IMR-90 (cell line): Measurements from ENCODE around the gene MEF2C. TPM values are rescaled to one million over a fixed set of nuclear protein-coding genes. Genes with fewer than 3 reads are reported as not detected.

ENCODE experiments used
- ATAC-seq: fragments of 200-7000 bp; cut with Tn5 transposase; 2 replicates; pipeline ENCODE4 v1.9.1; 2020; ENCODE audit warnings: low read depth, mild to moderate bottlenecking, moderate library complexity
- BruUV-seq: library from RNA; stranded (reverse); fragments of 400-500 nt; replicated peaks from 2 replicates; lab custom pipeline; 2021; lab: Mats Ljungman, UMichigan
- CTCF ChIA-PET: fragments of 300-600 bp; formaldehyde crosslinking; extraction: SDS; loops from one replicate; lab custom pipeline; 2021; ENCODE audit warnings: antibody characterized with exemption; lab: Yijun Ruan, JAX
- POLR2A ChIA-PET: fragments of 300-600 bp; sonication (Branson Sonifier 250); formaldehyde crosslinking; loops from one replicate; lab custom pipeline; 2022; ENCODE audit warnings: antibody characterized with exemption; ENCODE audit not compliant: unreplicated experiment; lab: Charles Lee
- DNase-seq: peaks from one replicate; pipeline ENCODE4 v3.0.0; 2013
- H2AFZ ChIP-seq: replicated peaks from 2 replicates; pipeline ENCODE3; 2013; ENCODE audit warnings: low read length, mild to moderate bottlenecking; ENCODE audit not compliant: poor library complexity
- H2AK5ac ChIP-seq: 2 replicates; pipeline ENCODE4 v1.6.1; 2013; ENCODE audit warnings: low read depth, low read length, inconsistent platforms
- H2AK9ac ChIP-seq: replicated peaks from 2 replicates; pipeline ENCODE3; 2013; ENCODE audit warnings: mild to moderate bottlenecking, low read depth, low read length, moderate library complexity; ENCODE audit not compliant: poor library complexity
- H2BK120ac ChIP-seq: 2 replicates; pipeline ENCODE4 v1.6.1; 2013; ENCODE audit warnings: low read depth, low read length, inconsistent platforms
- H2BK15ac ChIP-seq: 3 replicates; pipeline ENCODE4 v1.6.1; 2013; ENCODE audit warnings: low read depth, low read length, inconsistent platforms
- H2BK20ac ChIP-seq: 2 replicates; pipeline ENCODE4 v1.6.1; 2013; ENCODE audit warnings: low read depth, mild to moderate bottlenecking, inconsistent platforms, low read length, moderate library complexity
- H2BK5ac ChIP-seq: 2 replicates; pipeline ENCODE4 v1.6.1; 2013; ENCODE audit warnings: mild to moderate bottlenecking, low read depth, low read length, inconsistent platforms; ENCODE audit not compliant: poor library complexity, severe bottlenecking
- H3K14ac ChIP-seq: replicated peaks from 2 replicates; pipeline ENCODE4 v1.6.1; 2013; ENCODE audit warnings: low read depth, low read length, inconsistent platforms
- H3K18ac ChIP-seq: 2 replicates; pipeline ENCODE4 v1.6.1; 2013; ENCODE audit warnings: low read depth, low read length, control low read depth
- H3K23ac ChIP-seq: 2 replicates; pipeline ENCODE4 v1.6.1; 2013; ENCODE audit warnings: low read depth, low read length, inconsistent platforms
- H3K27ac ChIP-seq: 2 replicates; pipeline ENCODE4 v1.5.1; 2013; ENCODE audit warnings: mild to moderate bottlenecking, control low read depth, low read length; ENCODE audit not compliant: insufficient read depth
- H3K27me3 ChIP-seq: 2 replicates; pipeline ENCODE4 v1.6.1; 2013; ENCODE audit warnings: low read length; ENCODE audit not compliant: control insufficient read depth, insufficient read depth
- H3K36me3 ChIP-seq: 2 replicates; pipeline ENCODE4 v1.6.1; 2013; ENCODE audit warnings: low read length, mixed read lengths; ENCODE audit not compliant: control insufficient read depth, insufficient read depth
- H3K4ac ChIP-seq: 2 replicates; pipeline ENCODE4 v1.6.1; 2013; ENCODE audit warnings: low read depth, low read length, inconsistent platforms
- H3K4me1 ChIP-seq: 2 replicates; pipeline ENCODE4 v1.6.1; 2013; ENCODE audit warnings: low read length, mixed read lengths; ENCODE audit not compliant: control insufficient read depth, insufficient read depth
- H3K4me2 ChIP-seq: 2 replicates; pipeline ENCODE4 v1.6.1; 2013; ENCODE audit warnings: low read depth, mild to moderate bottlenecking, control low read depth, low read length, moderate library complexity
- H3K4me3 ChIP-seq: 2 replicates; pipeline ENCODE4 v1.5.1; 2013; ENCODE audit warnings: low read depth, mild to moderate bottlenecking, control low read depth, low read length, moderate library complexity; ENCODE audit not compliant: insufficient read depth
- H3K56ac ChIP-seq: 2 replicates; pipeline ENCODE4 v1.6.1; 2013; ENCODE audit warnings: low read length, inconsistent platforms; ENCODE audit not compliant: insufficient read depth; ENCODE audit errors: extremely low read depth
- H3K79me1 ChIP-seq, 2 experiments: 2 replicates each; pipeline ENCODE4 v1.6.1; 2013; ENCODE audit warnings: low read length in 2 of 2, inconsistent platforms in 1 of 2, low read depth in 1 of 2
- H3K9ac ChIP-seq: 2 replicates; pipeline ENCODE4 v1.6.1; 2013; ENCODE audit warnings: low read depth, low read length, control low read depth
- H3K9me1 ChIP-seq: 2 replicates; pipeline ENCODE4 v1.6.1; 2013; ENCODE audit warnings: low read length, inconsistent platforms; ENCODE audit not compliant: insufficient read depth
- H3K9me3 ChIP-seq: 2 replicates; pipeline ENCODE4 v1.6.1; 2013; ENCODE audit warnings: low read length; ENCODE audit not compliant: control insufficient read depth, insufficient read depth
- H4K20me1 ChIP-seq: 2 replicates; pipeline ENCODE4 v1.6.1; 2013; ENCODE audit warnings: low read length, inconsistent platforms; ENCODE audit not compliant: insufficient read depth
- H4K5ac ChIP-seq: 2 replicates; pipeline ENCODE4 v1.6.1; 2013; ENCODE audit warnings: mild to moderate bottlenecking, low read depth, low read length, control low read depth
- H4K8ac ChIP-seq, 2 experiments: 2 replicates each; pipeline ENCODE4 v1.6.1; 2013; ENCODE audit warnings: low read depth in 2 of 2, low read length in 2 of 2, control low read depth in 1 of 2, inconsistent platforms in 1 of 2
- H4K91ac ChIP-seq: 2 replicates; pipeline ENCODE4 v1.6.1; 2013; ENCODE audit warnings: low read depth, low read length, inconsistent platforms; ENCODE audit not compliant: insufficient read depth
- BHLHE40 ChIP-seq: fragments of 150-350 bp; IDR thresholded peaks from 2 replicates; pipeline ENCODE4 v1.6.1; 2016; ENCODE audit warnings: mild to moderate bottlenecking, low read depth, low read length
- MXI1 ChIP-seq: IDR thresholded peaks from 2 replicates; pipeline ENCODE4 v1.6.1; 2012; ENCODE audit warnings: low read depth, mild to moderate bottlenecking, low read length, moderate library complexity, borderline replicate concordance
- NFE2L2 ChIP-seq: fragments of 150-350 bp; IDR thresholded peaks from 2 replicates; pipeline ENCODE4 v1.6.1; 2016; ENCODE audit warnings: low read depth, mild to moderate bottlenecking, low read length
- SMC3 ChIP-seq: fragments of 150-350 bp; IDR thresholded peaks from 2 replicates; pipeline ENCODE4 v1.6.1; 2016; ENCODE audit warnings: low read depth, mild to moderate bottlenecking, antibody characterized with exemption, low read length, moderate library complexity
- WGBS, 2 experiments: methylation state at CpG; one replicate each; pipeline versions ENCODE4 v1.1.5 to v1.1.7; 2013; ENCODE audit warnings: missing lambda C conversion rate in 2 of 2; ENCODE audit not compliant: insufficient read length in 1 of 2; ENCODE audit errors: extremely low coverage in 2 of 2; 5-methylcytosine and 5-hydroxymethylcytosine counted together
- dilution Hi-C: fragments of 300-500 bp; cut with HindIII; formaldehyde crosslinking; loops from one replicate; pipeline ENCODE4 v1.14.3; 2018; ENCODE audit warnings: low sequenced_read_pairs; ENCODE audit not compliant: unreplicated experiment
- in situ Hi-C: fragments of 300-500 bp; cut with MboI; formaldehyde crosslinking; loops from 3 replicates; pipeline ENCODE4 v1.14.3; 2019; ENCODE audit warnings: low sequenced_read_pairs, inconsistent platforms, mixed read lengths
- intact Hi-C: fragments of 100-400 bp; cut with micrococcal nuclease; formaldehyde crosslinking; loops from 2 replicates; pipeline ENCODE4 v1.10.0; 2022
- polyA plus RNA-seq, 3 experiments: library from polyadenylated mRNA; depleted of rRNA; stranded (reverse); fragments of >200 nt; gene quantifications; 2 replicates each; pipeline ENCODE4 v1.2.3, GENCODE V29; 2012; ENCODE audit warnings: low replicate concordance in 1 of 3
- total RNA-seq: library from RNA; depleted of rRNA; stranded (reverse); fragments of >200 nt; gene quantifications from 2 replicates; pipeline ENCODE4 v1.2.3, GENCODE V29; 2012

MEF2C gene
- total and polyA plus RNA-seq, 2 of the 4 experiments (the other 2 are of a cell fraction) = 1.5 to 6.8 TPM

DNA sequence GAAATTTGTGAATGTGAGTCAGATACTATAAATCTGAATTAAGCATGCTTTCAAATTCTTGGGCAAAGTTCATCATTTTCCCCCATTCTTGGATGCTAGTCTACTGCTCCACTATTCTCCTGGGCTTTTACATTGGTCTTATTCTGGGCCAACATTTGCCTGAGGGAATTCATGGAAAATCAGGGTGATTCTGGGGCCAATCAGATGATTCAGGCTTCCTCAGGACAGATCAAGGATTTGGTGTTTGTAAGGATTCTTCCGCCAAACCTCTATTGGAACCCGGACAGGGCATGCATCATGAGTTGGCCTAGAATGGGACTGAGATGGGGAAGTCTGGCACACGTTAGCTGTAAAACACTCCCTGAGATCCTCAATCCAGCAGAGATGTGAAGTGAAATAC, 113.8 kb downstream of the MEF2C start:
- no peak overlapping the region for H2BK5ac ChIP-seq
- intact Hi-C loops = no loop called here
- in situ Hi-C loops = no loop called here
- no peaks in the 10 kb centered on the region for H3K27me3 ChIP-seq
- H3K9me3 ChIP-seq = no peaks in the 10 kb centered on the region
- no peak overlapping the region for H2AK5ac ChIP-seq
- no CpG with 5 or more reads among the region's 3 CpGs for WGBS, 2 experiments
- no peaks in the 10 kb centered on the region for H3K79me1 ChIP-seq
- H3K23ac ChIP-seq = no peak overlapping the region
- no peak overlapping the region for H2BK120ac ChIP-seq
- BruUV-seq = no TSS peak
- dilution Hi-C loops = no loop called here
- ATAC-seq (no peak), DNase-seq (peak; percentile 10)
- 0 out of 2 replicates have a peak overlapping the region, but pooled peaks have one; percentile 18 for H2BK20ac ChIP-seq
- H3K4me3 ChIP-seq = no peak overlapping the region
- H2AK9ac ChIP-seq = no peak overlapping the region
- H3K4me1 ChIP-seq = no peaks in the 10 kb centered on the region
- ChIA-PET CTCF (no interaction called here), POLR2A (no interaction called here)
- no peak overlapping the region for H4K5ac ChIP-seq
- H3K36me3 ChIP-seq = no peaks in the 10 kb centered on the region
- no peak overlapping the region for H2AFZ ChIP-seq
- no peak overlapping the region for H3K14ac ChIP-seq
- no peaks in the 10 kb centered on the region for H3K9me1 ChIP-seq
- H4K8ac ChIP-seq = no peak overlapping the region
- H2BK15ac ChIP-seq = no peak overlapping the region
- no peak overlapping the region for H3K9ac ChIP-seq
- H3K56ac ChIP-seq = no peak overlapping the region
- no peak overlapping the region for H3K18ac ChIP-seq
- H3K4me2 ChIP-seq = no peak overlapping the region
- H3K27ac ChIP-seq = no peak overlapping the region
- H3K4ac ChIP-seq = no peak overlapping the region
- H4K91ac ChIP-seq = no peak overlapping the region
- TF ChIP-seq SMC3 = no peak
- TF ChIP-seq BHLHE40 = no peak
- TF ChIP-seq NFE2L2 = no peak
- TF ChIP-seq MXI1 = no peak
- H4K20me1 ChIP-seq = no peaks in the 10 kb centered on the region
